Stimulated activated CD8-positive, alpha-beta memory T cell treated with anti-CD3 and anti-CD28 coated beads, Interleukin-15, amount 100 ng/mL, for 1 hour (primary cell): ENCODE measurements around the gene EIF4E1B.

Experiments
- DNase-seq: peaks from one replicate; pipeline ENCODE4 v3.0.0-alpha.2; 2020; ENCODE audit warnings: low read depth

The EIF4E1B gene

DNA sequence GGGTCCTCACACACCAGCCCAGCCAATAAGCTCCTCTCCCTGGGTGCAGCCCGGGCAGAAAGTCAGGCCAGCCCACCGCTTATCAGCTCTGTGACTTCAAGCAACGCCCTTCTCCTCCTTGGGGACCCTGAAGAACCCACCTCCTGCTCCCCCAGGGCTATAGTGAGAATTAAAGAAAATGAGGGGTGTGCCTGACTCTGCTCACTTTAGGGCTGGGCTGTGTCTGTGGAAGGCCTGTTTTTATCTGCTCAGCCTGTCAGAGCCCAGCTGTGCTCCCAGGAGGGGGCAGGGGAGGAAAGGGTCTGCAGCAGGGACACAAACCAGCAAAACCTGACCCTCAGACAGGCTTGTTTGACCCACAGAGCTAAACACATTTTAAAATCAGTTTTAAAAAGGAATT, 24.4 kb upstream of the EIF4E1B start:
- DNase-seq, result no peak

DNA sequence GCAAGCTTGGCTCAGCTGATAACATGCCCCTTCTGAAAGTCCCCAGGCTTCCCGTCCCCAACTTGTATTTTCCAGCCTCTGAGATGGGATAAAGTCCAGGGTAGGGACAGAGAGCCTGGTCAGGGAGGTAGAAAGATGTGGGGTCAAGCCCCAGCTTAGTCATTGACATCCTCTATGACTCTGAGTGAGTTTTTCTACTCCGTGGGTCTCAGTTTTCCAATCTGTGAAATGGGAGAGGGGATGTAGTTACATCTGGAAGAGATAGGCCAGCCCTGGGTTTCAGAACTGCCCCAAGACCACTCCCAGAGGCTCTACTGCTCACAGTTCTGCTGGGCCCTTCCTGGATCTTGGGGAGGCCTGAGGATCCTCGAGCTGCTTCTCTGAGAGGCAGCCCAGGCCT, 23.6 kb upstream of the EIF4E1B start:
- DNase-seq, result no peak

DNA sequence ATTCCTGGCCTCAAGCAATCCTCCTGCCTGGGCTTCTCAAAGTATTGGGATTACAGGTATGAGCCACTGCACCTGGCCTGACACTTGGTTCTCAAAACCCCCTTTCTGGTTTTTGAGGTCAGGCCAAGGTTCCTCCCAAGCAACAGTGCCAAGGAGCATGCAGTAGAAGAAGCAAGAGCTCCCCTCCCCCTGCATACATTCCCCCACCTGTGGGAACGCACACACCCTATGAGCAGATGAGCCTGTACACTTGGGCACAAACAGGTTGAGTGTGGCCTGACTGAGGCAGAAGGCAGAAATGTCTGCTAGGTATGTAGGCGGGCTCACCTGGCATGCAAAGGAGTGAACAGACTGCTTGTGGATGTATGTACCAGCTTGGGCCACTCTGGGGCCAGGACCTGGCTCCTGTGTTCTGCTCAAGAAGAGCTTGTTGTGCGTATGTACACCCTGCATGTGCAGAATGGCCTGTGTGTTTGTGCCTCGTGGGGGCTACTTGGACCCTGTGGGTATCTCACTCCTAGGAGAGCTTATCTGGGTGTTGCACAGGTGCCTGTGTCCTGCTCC, 22.3 kb upstream of the EIF4E1B start:
- no peak for DNase-seq

DNA sequence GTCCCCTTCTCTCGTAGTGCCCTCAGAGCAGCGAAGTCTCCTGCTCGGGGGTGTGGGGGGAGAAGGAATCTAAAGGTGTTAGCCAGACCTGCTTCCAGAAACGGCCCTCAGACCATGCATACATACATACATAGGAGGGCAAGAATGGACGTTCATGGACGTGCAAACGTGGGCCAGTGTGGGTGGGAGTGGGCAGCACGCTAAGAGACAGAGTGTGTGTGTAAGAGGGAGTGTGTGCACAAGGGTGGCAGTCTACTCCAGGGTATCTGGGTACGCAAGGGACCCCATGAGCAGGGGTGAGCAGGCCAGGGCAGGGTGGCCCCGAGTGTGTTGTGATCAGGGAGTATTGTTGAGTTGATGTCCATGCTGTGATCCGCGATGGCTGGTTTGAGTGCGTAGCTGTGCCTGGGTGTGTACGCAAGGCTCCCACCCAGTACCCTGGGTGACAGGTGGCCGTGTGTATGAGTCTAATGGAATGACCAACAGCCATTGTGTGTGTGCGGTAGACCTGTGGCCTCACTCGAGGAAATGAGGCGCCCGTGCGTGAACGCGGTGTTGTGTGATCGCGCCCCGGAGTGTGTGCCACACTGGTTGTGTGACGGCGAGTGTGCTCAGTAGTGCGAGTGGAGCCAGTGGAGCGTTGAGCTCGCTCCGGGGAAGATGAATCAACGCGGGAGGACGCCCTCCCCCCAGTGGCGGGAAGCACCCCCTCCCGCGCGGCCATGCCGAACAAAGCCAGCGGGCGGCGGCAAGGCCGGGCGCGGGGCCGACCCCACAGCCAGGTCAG, 21.3 kb upstream of the EIF4E1B start:
- DNase-seq, result no peak

DNA sequence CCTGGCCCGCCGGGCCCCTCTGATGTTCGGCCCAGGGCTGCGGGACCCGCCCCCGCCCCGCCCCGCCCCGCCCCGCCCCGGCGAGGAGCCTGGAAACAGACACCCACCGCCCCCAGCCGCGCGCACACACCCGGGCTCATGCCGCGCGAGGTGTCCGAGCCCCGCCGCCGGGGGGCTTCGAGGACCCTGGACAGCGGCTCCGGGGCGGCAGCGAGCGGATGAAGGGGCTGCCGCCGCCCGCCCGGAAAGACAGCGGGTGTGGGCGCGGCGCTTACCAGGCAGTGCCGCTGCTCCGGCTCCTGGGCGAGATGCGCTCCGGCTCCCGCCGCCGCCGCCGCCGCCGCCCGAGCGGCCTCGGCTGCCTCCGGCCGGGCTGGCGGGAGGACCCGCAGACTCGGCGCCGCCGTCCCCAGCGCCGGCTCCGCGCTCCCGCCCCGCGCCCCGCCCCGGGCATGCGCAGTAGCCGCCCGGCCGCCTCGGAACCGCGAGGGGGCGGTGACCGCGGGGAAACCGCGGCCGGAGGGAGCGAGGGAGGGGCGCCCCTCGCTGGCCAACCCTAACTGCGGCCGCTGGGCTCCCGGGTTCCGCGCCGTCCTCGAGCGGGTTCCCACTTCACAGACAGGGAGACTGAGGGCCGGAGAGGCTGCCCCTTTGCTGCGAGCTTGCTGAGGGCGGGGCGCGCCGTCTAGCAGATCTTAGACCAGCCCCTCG, 20.6 kb upstream of the EIF4E1B start, which contains the start of gene GPRIN1:
Gene GPRIN1 (minus strand): TSS at position 433 of the 711 bp plus-strand sequence. CDS start 10,322 bp downstream, outside the sequence.
- no peak for DNase-seq

DNA sequence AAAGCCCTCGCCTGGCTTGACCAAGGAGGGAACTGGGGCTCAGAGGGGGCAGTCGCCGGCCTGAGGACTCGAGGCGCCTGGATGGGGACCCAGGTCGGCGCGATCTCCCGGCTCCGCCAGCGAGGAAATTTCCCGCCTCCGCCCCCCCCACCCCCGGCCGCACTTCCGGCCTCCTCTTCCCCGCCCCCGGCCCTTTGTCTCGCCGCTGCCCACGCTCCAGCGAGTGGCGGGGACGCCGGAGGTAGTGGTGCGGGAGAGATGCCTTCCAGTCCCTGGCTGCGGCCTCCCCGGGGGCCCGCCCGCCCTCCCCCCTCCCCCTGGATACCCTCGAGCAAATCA, 20.1 kb upstream of the EIF4E1B start:
- DNase-seq, result no peak

DNA sequence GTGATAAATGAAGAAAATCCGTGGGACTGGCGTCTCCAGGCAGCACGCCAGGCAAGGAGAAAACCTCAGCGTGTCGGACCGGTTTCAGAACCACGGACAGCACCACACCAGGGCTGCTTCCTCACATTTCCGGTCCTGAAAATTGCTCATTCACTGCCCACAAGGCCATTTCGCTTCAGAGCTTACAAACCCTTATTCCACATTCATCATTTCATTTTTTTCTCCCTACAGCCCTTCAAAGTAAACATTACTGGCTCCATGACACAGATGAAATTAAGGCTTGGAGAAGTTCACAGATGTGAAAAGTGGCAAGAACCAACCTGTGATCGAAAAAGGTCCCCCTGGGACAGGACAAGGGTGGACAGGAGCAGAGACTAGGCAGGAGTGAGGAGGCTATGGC, 19.0 kb upstream of the EIF4E1B start:
- DNase-seq, result no peak

DNA sequence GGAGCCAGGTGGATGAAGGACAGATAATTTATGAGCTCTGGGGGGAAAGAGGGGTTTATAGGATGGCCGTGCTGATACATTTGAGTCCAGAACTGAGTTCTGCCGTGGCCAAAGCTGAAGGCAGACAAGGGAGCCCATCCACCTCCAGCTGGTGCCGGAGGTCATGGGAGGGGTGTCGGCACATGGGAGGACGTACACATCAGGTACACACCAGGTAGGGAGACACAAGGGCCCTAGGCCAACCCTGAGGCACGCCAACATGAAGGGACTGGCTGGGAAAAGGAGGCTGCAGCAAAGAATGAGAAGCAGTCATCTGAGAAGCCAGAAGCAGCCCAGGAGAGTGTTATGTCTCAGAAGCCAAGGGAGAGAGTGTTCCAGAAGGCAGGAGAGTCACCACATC, 18.5 kb upstream of the EIF4E1B start:
- DNase-seq, result no peak

DNA sequence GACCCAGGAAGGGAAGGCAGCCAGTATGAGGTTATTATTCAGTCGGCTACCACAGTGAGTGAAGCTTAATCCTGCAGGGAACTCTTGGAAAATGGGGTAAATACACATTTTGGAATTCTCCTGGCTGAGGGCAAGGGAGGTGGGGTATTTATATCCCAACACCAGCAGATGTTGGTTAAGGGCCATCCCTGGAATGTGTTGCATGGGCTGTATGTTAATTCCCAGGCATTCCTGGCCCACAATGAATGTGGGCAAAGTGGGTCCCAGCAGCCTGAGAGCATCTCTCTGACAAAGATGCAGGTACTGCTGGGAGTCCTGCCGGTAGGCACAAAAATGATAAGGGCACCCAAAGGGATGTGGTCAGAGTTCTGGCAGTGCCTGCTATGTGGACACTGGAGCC, 17.6 kb upstream of the EIF4E1B start:
- no peak for DNase-seq

DNA sequence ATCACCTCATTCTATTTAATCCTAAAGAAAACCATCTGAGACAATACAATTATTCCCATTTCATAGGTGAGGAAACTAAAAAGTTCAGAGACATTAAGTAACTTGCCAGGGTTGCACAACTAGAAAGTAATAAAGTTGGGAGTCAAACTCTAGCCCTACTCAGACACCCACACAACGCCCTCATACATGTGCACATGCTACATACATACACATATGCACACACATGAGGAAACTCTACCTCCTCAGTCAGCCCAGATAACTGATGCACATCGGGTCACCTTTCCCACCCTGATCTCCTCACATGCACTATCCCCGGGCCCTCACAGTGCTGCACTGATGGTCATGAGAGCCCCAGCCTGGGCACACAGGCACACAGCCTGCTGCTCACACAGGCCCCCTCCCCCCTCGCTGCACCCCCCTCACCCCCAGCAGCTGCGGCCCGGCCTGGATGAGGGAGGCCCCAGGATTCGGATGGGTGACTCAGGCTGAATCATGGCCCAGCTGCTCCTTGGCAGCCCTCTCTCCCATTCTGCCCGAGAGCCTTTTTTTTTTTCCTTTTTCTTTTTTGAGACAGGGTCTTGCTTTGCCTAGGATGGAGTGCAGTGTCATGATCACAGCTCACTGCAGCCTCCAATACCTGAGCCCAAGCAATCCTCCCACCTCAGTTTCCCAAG, 15.5 kb upstream of the EIF4E1B start:
- DNase-seq, result no peak

DNA sequence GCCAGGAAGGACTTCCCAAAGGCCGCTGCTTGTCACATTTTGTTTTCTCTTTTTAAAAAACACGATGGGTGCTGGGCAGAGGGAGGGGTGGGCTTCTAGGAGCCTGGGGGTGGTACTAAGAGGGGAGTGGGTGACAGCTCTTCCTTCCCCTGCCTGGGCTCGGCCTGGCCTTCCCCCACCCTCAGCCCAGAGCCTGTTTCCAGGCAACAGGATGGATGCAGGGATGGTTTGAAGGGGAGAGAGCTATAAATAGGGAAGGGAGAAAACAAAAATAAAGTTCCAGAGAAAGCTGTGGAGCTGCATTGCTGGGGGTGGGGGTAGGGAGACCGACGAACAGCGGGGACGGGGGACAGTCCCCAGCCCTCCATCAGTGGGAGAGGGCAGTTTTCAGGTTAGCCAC, 14.0 kb upstream of the EIF4E1B start:
- DNase-seq, result no peak

DNA sequence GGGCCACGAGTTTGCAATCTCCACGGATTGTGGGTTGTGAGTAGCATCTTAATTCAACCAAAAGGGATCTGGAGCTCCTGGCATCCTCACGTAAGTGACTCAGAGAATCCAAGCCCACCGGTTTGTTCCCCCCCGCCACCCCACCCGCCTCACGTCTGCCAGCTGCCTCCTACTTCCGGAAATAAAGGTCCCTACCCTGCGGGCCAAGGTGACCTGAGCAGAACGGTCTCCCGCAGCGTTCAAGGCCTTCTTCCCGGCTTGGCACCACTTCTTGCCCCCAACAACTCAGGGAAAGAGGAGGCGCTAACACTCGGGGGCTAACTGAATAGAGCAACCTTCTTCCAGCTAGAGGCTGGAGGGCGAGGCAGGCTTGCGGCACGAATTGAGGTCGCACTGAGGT, 11.7 kb upstream of the EIF4E1B start:
- no peak for DNase-seq

DNA sequence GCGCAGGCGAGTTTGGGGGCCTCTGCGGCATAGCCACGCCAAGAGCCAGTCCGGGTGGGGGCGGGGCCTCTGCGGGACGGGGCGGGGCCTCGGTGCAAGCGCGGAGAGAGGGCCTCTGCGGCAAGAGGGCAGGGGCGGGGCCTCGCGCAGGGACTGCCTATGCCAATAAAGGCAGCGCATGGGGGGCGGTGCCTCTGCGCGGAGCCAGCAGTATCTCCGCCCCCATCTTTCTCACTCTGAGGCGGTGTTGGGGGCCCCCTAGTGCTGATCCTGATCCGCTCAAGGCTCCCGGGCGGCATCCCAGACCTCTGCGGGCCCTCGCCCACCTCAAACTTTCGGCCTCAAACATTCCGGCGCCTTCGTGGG, 11.3 kb upstream of the EIF4E1B start:
- peak; percentile 44 for DNase-seq

DNA sequence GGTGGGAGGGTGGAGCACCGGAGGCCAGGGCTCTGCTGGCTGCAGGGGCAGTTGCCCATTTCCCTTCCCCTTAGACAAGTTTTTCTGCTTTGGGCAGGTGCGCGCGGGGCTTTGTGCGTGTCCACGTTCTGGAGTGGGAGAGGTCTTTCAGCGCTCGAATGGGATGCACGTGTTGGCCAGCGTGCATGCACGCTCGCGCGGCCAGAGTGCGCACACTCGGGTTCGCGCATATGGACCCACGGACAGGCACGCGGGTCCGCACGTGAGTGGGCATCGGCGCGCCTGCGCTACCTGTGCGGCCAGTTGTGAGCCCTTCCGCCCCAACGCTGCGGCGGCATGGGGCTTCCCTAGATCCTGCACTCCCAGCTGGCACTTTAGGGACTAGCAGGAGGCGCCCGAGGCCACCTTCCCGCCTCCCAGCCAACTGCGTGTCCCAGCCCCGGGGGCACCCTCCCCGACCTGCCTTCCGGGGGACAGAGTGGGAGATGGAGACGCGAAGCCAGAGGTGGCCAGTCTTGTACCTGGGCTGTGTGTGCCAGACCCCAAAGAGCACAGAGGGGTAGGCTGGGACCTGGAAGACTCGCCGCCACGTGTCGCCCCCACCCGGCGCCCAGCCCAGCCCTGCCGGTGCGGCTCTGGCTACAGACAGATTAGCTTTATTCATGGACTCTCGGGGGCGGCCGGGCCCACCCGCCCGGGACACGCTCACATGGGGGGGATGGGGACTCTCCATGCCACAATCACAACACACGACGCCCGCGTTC, 10.7 kb upstream of the EIF4E1B start:
- no peak for DNase-seq

DNA sequence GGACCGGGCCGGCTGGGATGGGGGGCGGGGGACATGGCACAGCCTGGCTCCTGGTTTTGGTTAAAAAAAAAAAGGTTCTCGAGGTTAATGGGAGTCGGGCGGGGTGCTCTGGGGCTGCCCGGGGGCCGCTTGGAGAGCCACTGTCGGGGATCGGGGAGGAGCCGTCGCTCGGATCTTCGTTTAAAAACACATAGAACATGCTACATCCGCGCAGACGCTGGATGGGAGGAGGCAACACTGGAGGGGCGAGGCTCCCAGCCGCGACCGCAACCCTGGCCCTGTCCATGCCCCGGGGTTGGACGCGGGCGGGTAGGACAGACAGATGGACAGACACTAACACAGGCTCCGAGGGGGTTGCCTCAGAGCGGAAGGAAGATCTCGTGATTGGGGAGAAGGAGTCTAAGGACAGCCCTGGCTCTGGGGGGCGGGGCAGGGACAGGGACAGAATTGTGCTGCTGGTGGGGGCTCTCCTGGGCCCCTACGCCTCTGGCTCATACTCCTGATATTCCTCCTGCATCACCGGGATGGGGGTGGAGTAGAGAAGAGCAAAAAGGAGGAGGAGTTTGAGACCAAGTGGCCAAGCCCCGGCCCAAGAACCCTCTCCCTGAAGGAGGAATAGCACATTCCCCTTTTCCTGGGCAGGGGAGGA, 10.0 kb upstream of the EIF4E1B start:
- DNase-seq, result no peak

DNA sequence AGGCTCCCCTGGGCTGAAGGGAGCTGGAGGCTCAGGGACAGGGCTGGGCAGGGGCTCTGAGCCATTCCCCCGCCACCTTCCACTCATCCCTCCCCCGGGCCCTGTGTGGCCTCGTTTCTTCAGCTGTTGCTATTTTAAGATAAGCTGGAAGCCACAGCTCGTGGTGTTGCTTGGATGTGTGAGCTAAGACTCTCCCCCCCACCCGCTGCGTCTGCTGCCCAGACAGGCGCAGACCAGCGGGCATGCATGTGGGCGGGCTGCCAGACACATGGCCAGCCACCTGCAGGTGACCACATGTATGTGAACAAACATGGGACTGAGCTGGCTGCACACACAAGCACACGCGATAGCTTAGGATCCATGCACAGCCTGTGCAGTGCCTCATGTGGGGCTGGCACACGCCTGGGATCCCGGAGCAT, 8.8 kb upstream of the EIF4E1B start:
- DNase-seq, result no peak

DNA sequence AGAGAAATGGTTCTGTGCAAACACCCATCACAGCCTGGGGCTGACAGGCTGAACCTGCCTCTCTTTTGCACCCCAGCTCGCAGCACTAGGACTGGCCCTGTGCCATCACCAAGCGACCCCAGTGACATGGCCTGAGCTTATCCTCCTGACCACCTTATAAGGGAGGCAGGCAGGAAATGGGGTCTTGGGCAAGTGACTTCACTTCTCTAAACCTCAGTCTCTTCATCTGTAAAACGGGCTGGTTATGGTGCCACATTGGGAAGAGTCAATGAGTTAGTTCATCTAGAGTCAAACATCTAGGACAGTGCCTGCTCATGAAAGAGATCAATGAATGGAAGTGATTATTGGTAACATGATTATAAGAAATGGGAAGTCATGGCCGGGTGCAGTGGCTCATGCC, 6.3 kb upstream of the EIF4E1B start:
- no peak for DNase-seq

DNA sequence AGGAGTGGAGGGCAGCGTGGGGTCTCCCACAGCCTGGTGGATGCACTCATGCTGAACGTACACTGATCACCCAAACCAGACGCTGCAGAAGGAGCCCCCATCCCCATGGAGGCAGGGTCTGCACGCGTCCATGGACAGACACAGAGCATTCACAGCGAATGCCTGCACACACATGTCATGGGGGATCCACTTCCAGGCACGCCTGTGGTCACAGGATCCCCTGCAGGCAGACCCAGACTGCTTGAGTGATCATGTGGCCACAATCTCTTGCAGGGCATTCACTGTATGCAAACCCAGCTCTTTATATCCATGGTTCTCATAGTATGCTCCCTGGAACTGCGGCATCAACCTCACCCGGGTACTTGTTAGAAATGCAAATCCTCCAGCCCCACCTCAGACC, 5.5 kb upstream of the EIF4E1B start:
- DNase-seq, result no peak

DNA sequence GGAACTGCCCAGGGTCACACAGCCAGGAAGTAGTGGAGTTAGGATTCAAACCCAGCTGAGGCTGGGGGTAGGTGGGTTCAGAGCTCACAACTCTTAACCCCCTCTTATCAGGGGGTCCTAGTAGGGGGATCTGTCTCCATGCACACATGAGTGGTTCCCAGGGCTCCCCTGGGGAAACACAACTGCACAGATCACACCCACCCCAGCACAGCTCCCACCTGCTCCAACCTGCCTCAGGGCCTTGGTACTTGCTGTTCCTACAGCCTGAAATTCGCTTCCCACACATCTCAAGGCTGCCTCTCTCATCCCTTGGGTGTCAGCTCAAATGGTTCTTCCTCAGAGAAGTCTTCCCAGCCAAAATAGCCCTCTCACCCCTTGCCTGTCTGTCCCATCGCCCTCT, 5.0 kb upstream of the EIF4E1B start:
- no peak for DNase-seq

DNA sequence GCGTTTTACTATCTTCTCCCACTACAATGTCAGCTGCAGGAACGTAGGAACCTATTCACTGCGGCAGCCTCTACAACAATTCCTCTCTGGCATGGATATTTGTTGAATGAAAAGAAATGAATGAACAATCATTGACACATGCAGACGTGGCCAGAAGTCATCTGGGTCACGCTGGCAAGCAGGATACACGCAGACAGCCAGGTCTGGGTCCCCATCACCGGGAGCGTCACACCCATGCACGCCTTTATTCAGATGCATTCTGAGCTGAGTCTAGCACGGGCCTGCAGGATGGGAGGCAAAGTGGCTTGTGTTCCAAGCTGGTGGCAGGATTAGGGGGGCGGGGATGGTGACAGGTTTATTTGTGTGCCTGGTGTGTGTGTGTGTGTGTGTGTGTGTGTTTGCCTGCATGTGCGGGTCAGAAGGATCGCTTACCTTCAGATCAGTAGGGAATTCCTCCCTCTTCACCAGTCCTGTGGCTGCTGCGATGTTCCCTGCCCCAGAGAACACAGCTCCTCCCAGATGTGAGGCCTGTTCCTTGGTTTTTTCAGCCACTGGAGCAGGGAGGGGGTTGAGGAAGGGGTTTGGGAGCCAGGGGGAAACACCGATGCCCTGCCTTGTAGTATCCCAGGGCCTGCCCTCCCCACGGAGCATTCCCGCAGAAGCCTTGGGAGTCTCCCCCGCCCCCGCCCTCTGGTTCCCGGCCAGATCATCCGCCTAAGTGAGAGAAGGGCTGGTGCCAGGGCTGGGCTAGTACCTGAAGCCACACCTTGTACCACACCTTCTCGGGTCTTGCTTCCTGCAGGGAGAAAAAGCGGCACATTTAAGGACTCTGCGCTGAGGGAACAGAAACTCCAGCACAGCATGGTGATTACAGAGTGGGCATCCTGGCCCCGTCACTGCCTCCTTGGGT, 4.3 kb upstream of the EIF4E1B start:
- no peak for DNase-seq

DNA sequence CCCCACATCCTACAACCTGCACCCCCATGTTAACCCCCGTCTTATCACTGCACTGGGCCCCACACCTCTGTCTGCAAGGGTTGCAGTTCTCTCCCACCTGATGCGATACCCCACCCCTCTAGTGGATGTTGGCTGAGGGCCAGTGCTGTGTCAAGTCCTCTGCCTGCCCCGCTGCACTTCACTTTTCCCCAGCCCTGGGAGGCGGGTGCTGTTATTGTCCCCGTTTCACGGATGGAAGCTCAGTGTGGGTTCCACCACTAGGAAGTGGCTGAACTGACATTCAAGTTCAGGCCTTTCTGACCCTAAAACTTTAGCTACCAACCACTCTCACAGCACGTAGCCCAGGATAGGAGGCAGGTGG, 3.6 kb upstream of the EIF4E1B start:
- DNase-seq, result no peak
